Lower leg skin (tissue), 3 donors: ENCODE results near the gene PPIG.

Experiments
- CTCF ChIP-seq, 3 donors: fragments of 450-650 bp; IDR thresholded peaks; one replicate each; pipeline ENCODE4 v1.5.1; 2016; ENCODE audit warnings: antibody characterized with exemption in 3 of 3, mild to moderate bottlenecking in 3 of 3, moderate library complexity in 2 of 3
- POLR2A ChIP-seq, 2 donors: fragments of 450-650 bp; IDR thresholded peaks; one replicate each; pipeline ENCODE4 v1.6.1; 2016 to 2017; ENCODE audit warnings: antibody characterized with exemption in 2 of 2, mild to moderate bottlenecking in 1 of 2, moderate library complexity in 1 of 2

GRCh38 chr2:169637620-169638019 lies 53.5 kb downstream of the PPIG start:
- no peak for TF ChIP-seq CTCF (IDR thresholded peaks at IDR 0.05)
- TF ChIP-seq POLR2A (IDR thresholded peaks at IDR 0.05), result no peak
